Keratinocyte (primary cell): ENCODE data around the gene NFATC2. TPM values are rescaled to one million over a fixed set of nuclear protein-coding genes. Genes with fewer than 3 reads are reported as not detected.

ENCODE experiments used
- DNase-seq: peaks from one replicate; pipeline ENCODE4 v3.0.0-alpha.2; 2011; ENCODE audit warnings: low read depth, missing footprints, low spot score
- FAIRE-seq: peaks from 2 replicates; lab custom pipeline; 2011; peaks lifted over from hg19 to GRCh38; lab: Jason Lieb, UNC
- H2AFZ ChIP-seq: 2 replicates; pipeline ENCODE4 v1.6.0; 2012; ENCODE audit warnings: low read length, control low read depth, inconsistent platforms; ENCODE audit not compliant: control insufficient read depth
- H3K27ac ChIP-seq: 2 replicates; pipeline ENCODE4 v1.5.1; 2011; ENCODE audit warnings: low read length; ENCODE audit not compliant: control insufficient read depth, insufficient read depth
- H3K27me3 ChIP-seq: 3 replicates; pipeline ENCODE4 v1.6.0; 2011; ENCODE audit warnings: low read length; ENCODE audit not compliant: control insufficient read depth, insufficient read depth; ENCODE audit errors: extremely low read depth
- H3K36me3 ChIP-seq, 2 experiments: 2 replicates in 1 of 2; 3 replicates in 1 of 2; pipeline ENCODE4 v1.5.1; 2011; ENCODE audit warnings: low read length in 2 of 2, mild to moderate bottlenecking in 1 of 2; ENCODE audit not compliant: control insufficient read depth in 2 of 2, insufficient read depth in 2 of 2; ENCODE audit errors: extremely low read depth in 1 of 2
- H3K4me1 ChIP-seq: 3 replicates; pipeline ENCODE4 v1.5.1; 2011; ENCODE audit warnings: low read length; ENCODE audit not compliant: control insufficient read depth, insufficient read depth; ENCODE audit errors: extremely low read depth
- H3K4me2 ChIP-seq: 3 replicates; pipeline ENCODE4 v1.6.0; 2011; ENCODE audit warnings: low read depth, low read length; ENCODE audit not compliant: control insufficient read depth, insufficient read depth; ENCODE audit errors: extremely low read depth
- H3K4me3 ChIP-seq, 3 experiments: fragments of 200-600 bp in 1 of 3; sonication (generic) in 1 of 3; 2 replicates in 2 of 3; 3 replicates in 1 of 3; pipeline ENCODE4 v1.5.1; 2011 to 2016; ENCODE audit warnings: low read length in 3 of 3, mild to moderate bottlenecking in 3 of 3, control low read depth in 2 of 3, inconsistent platforms in 1 of 3, low read depth in 1 of 3, mixed read lengths in 1 of 3, mixed run types in 1 of 3, moderate library complexity in 1 of 3; ENCODE audit not compliant: control insufficient read depth in 2 of 3, insufficient read depth in 2 of 3; ENCODE audit errors: extremely low read depth in 1 of 3
- H3K79me2 ChIP-seq: 2 replicates; pipeline ENCODE4 v1.6.0; 2012; ENCODE audit warnings: low read length; ENCODE audit not compliant: control insufficient read depth, insufficient read depth
- H3K9ac ChIP-seq: 3 replicates; pipeline ENCODE4 v1.6.0; 2011; ENCODE audit warnings: low read length; ENCODE audit not compliant: control insufficient read depth, insufficient read depth; ENCODE audit errors: extremely low read depth
- H3K9me1 ChIP-seq: 3 replicates; pipeline ENCODE4 v1.6.0; 2011; ENCODE audit warnings: low read length; ENCODE audit not compliant: control insufficient read depth, insufficient read depth; ENCODE audit errors: extremely low read depth
- H3K9me3 ChIP-seq: 2 replicates; pipeline ENCODE4 v1.5.1; 2012; ENCODE audit warnings: low read depth, low read length; ENCODE audit not compliant: control insufficient read depth
- H4K20me1 ChIP-seq: 3 replicates; pipeline ENCODE4 v1.6.0; 2011; ENCODE audit warnings: low read length; ENCODE audit not compliant: control insufficient read depth, insufficient read depth; ENCODE audit errors: extremely low read depth
- EZH2 ChIP-seq: IDR thresholded peaks from one replicate; pipeline ENCODE4 v1.6.1; 2012; ENCODE audit warnings: inconsistent platforms, mild to moderate bottlenecking, low read length, moderate library complexity
- dilution Hi-C: fragments of 300-500 bp; cut with MboI; formaldehyde crosslinking; loops from one replicate; pipeline ENCODE4 v1.7.0; 2020; ENCODE audit warnings: low sequenced_read_pairs; ENCODE audit not compliant: extremely low pct_ligation_motif_present
- polyA plus RNA-seq, 5 experiments: library from polyadenylated mRNA; depleted of rRNA in 3 of 5; stranded (reverse) in 3 of 5; stranded (forward) in 1 of 5; unstranded in 1 of 5; fragments of >200 nt; gene quantifications; 1 replicate in 1 of 5; 2 replicates in 3 of 5; 3 replicates in 1 of 5; pipeline versions ENCODE4 v1.2.1 to v1.2.3, GENCODE V29; 2011 to 2012; ENCODE audit warnings: missing spikeins in 2 of 5, low read depth in 1 of 5, low replicate concordance in 1 of 5
- TF ChIP-seq, protein P1 (sequence below), 3 experiments: IDR thresholded peaks in 1 of 3; conservative IDR thresholded peaks in 1 of 3; optimal IDR thresholded peaks in 1 of 3; 2 replicates in 2 of 3; 3 replicates in 1 of 3; pipeline versions ENCODE3 to v1.5.1; 2011; ENCODE audit warnings: low read length in 3 of 3, mild to moderate bottlenecking in 3 of 3, moderate library complexity in 2 of 3, control low read depth in 1 of 3, inconsistent platforms in 1 of 3; ENCODE audit not compliant: insufficient read depth in 2 of 3; ENCODE audit errors: extremely low read depth in 1 of 3

The NFATC2 gene
- polyA plus RNA-seq, 1 donor (not counting 4 experiments of a cell fraction or from before 2014, with no cell fraction given): 0.05 TPM

DNA sequence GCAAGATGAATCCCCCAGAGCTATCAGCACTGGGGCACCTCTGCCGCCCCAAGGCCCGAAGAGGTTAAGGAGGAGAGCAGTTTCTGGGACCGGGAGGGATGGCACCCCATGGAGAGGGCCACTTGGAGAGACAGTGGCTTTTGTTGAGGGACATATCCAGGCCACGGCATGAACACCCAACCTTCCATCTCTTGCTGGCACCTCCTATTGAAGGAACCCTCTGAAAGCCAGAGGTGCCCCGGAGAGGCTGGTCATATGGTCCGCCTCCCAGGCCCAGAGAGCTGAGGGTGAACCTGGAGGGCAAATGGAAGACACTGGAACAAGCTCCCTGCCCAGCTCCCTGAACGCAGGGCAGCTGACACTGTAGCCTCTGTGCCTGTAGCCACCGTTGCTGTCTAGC is 167.0 kb downstream of the NFATC2 start:
- Histone ChIP-seq H3K27ac (no peak overlapping the region), H4K20me1 (no peaks in the 10 kb centered on the region), H3K4me2 (no peak overlapping the region), H3K4me1 (no peaks in the 10 kb centered on the region), H3K36me3 (no peaks in the 10 kb centered on the region), H3K9me1 (no peaks in the 10 kb centered on the region), H3K9ac (no peak overlapping the region), H2AFZ (no peak overlapping the region), H3K9me3 (no peaks in the 10 kb centered on the region), H3K79me2 (no peaks in the 10 kb centered on the region), H3K4me3 (no peak overlapping the region), H3K27me3 (peaks cover 7% of the 10 kb centered on the region)
- TF ChIP-seq EZH2: no peak
- TF ChIP-seq, protein P1, sequence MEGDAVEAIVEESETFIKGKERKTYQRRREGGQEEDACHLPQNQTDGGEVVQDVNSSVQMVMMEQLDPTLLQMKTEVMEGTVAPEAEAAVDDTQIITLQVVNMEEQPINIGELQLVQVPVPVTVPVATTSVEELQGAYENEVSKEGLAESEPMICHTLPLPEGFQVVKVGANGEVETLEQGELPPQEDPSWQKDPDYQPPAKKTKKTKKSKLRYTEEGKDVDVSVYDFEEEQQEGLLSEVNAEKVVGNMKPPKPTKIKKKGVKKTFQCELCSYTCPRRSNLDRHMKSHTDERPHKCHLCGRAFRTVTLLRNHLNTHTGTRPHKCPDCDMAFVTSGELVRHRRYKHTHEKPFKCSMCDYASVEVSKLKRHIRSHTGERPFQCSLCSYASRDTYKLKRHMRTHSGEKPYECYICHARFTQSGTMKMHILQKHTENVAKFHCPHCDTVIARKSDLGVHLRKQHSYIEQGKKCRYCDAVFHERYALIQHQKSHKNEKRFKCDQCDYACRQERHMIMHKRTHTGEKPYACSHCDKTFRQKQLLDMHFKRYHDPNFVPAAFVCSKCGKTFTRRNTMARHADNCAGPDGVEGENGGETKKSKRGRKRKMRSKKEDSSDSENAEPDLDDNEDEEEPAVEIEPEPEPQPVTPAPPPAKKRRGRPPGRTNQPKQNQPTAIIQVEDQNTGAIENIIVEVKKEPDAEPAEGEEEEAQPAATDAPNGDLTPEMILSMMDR (optimal IDR thresholded peaks at IDR 0.05 in 1 of 3, IDR thresholded peaks at IDR 0.05 in 1 of 3, conservative IDR thresholded peaks at IDR 0.05 in 1 of 3; ENCODE audit: extremely low read depth in 1 of 3, insufficient read depth in 2 of 3, low read length in 3 of 3): no peak
- DNase-seq: no peak
- no peak for FAIRE-seq
- dilution Hi-C loops: no loop called here

DNA sequence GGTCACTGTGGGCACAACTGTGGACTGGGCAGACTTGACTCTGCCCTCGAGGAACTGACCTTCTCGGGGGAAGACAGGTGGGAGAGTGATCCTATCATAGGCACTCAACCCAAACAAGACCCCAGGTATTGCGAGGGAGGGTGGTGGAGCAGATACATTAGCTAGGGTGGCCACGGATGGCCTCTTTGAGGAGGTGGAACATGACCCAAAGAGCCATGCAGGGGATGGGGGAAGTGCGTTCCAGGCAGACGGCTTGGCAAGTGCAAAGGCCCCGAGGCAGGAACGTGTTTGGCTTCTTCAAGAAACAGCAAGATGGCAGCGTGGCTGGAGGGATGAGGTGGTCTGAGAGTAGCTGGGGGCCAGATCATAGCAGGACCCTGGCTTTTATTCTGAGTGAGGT is 167.6 kb downstream of the NFATC2 start:
- no peak for DNase-seq
- H3K9me1 ChIP-seq: no peaks in the 10 kb centered on the region
- H3K79me2 ChIP-seq: no peaks in the 10 kb centered on the region
- no peak overlapping the region for H3K4me2 ChIP-seq
- dilution Hi-C loops: no loop called here
- H2AFZ ChIP-seq: no peak overlapping the region
- H3K36me3 ChIP-seq: no peaks in the 10 kb centered on the region
- H3K9ac ChIP-seq: no peak overlapping the region
- no peaks in the 10 kb centered on the region for H3K9me3 ChIP-seq
- no peak for TF ChIP-seq EZH2
- TF ChIP-seq, protein P1 (optimal IDR thresholded peaks at IDR 0.05 in 1 of 3, IDR thresholded peaks at IDR 0.05 in 1 of 3, conservative IDR thresholded peaks at IDR 0.05 in 1 of 3; ENCODE audit: extremely low read depth in 1 of 3, insufficient read depth in 2 of 3, low read length in 3 of 3): no peak
- no peak overlapping the region for H3K27ac ChIP-seq
- no peak for FAIRE-seq
- H3K27me3 ChIP-seq: peaks cover 9% of the 10 kb centered on the region
- no peak overlapping the region for H3K4me3 ChIP-seq
- no peaks in the 10 kb centered on the region for H3K4me1 ChIP-seq
- no peaks in the 10 kb centered on the region for H4K20me1 ChIP-seq
